IMR-90 (cell line): ENCODE results near the gene CRB1. TPM values are rescaled to one million over a fixed set of nuclear protein-coding genes. Genes with fewer than 3 reads are reported as not detected.

ENCODE experiments used
- ATAC-seq: fragments of 200-7000 bp; cut with Tn5 transposase; 2 replicates; pipeline ENCODE4 v1.9.1; 2020; ENCODE audit warnings: low read depth, mild to moderate bottlenecking, moderate library complexity
- BruUV-seq: library from RNA; stranded (reverse); fragments of 400-500 nt; replicated peaks from 2 replicates; lab custom pipeline; 2021; lab: Mats Ljungman, UMichigan
- CTCF ChIA-PET: fragments of 300-600 bp; formaldehyde crosslinking; extraction: SDS; loops from one replicate; lab custom pipeline; 2021; ENCODE audit warnings: antibody characterized with exemption; lab: Yijun Ruan, JAX
- POLR2A ChIA-PET: fragments of 300-600 bp; sonication (Branson Sonifier 250); formaldehyde crosslinking; loops from one replicate; lab custom pipeline; 2022; ENCODE audit warnings: antibody characterized with exemption; ENCODE audit not compliant: unreplicated experiment; lab: Charles Lee
- DNase-seq: peaks from one replicate; pipeline ENCODE4 v3.0.0; 2013
- H2AFZ ChIP-seq: replicated peaks from 2 replicates; pipeline ENCODE3; 2013; ENCODE audit warnings: low read length, mild to moderate bottlenecking; ENCODE audit not compliant: poor library complexity
- H2AK5ac ChIP-seq: 2 replicates; pipeline ENCODE4 v1.6.1; 2013; ENCODE audit warnings: low read depth, low read length, inconsistent platforms
- H2AK9ac ChIP-seq: replicated peaks from 2 replicates; pipeline ENCODE3; 2013; ENCODE audit warnings: mild to moderate bottlenecking, low read depth, low read length, moderate library complexity; ENCODE audit not compliant: poor library complexity
- H2BK120ac ChIP-seq: 2 replicates; pipeline ENCODE4 v1.6.1; 2013; ENCODE audit warnings: low read depth, low read length, inconsistent platforms
- H2BK15ac ChIP-seq: 3 replicates; pipeline ENCODE4 v1.6.1; 2013; ENCODE audit warnings: low read depth, low read length, inconsistent platforms
- H2BK20ac ChIP-seq: 2 replicates; pipeline ENCODE4 v1.6.1; 2013; ENCODE audit warnings: low read depth, mild to moderate bottlenecking, inconsistent platforms, low read length, moderate library complexity
- H2BK5ac ChIP-seq: 2 replicates; pipeline ENCODE4 v1.6.1; 2013; ENCODE audit warnings: mild to moderate bottlenecking, low read depth, low read length, inconsistent platforms; ENCODE audit not compliant: poor library complexity, severe bottlenecking
- H3K14ac ChIP-seq: replicated peaks from 2 replicates; pipeline ENCODE4 v1.6.1; 2013; ENCODE audit warnings: low read depth, low read length, inconsistent platforms
- H3K18ac ChIP-seq: 2 replicates; pipeline ENCODE4 v1.6.1; 2013; ENCODE audit warnings: low read depth, low read length, control low read depth
- H3K23ac ChIP-seq: 2 replicates; pipeline ENCODE4 v1.6.1; 2013; ENCODE audit warnings: low read depth, low read length, inconsistent platforms
- H3K27ac ChIP-seq: 2 replicates; pipeline ENCODE4 v1.5.1; 2013; ENCODE audit warnings: mild to moderate bottlenecking, control low read depth, low read length; ENCODE audit not compliant: insufficient read depth
- H3K27me3 ChIP-seq: 2 replicates; pipeline ENCODE4 v1.6.1; 2013; ENCODE audit warnings: low read length; ENCODE audit not compliant: control insufficient read depth, insufficient read depth
- H3K36me3 ChIP-seq: 2 replicates; pipeline ENCODE4 v1.6.1; 2013; ENCODE audit warnings: low read length, mixed read lengths; ENCODE audit not compliant: control insufficient read depth, insufficient read depth
- H3K4ac ChIP-seq: 2 replicates; pipeline ENCODE4 v1.6.1; 2013; ENCODE audit warnings: low read depth, low read length, inconsistent platforms
- H3K4me1 ChIP-seq: 2 replicates; pipeline ENCODE4 v1.6.1; 2013; ENCODE audit warnings: low read length, mixed read lengths; ENCODE audit not compliant: control insufficient read depth, insufficient read depth
- H3K4me2 ChIP-seq: 2 replicates; pipeline ENCODE4 v1.6.1; 2013; ENCODE audit warnings: low read depth, mild to moderate bottlenecking, control low read depth, low read length, moderate library complexity
- H3K4me3 ChIP-seq: 2 replicates; pipeline ENCODE4 v1.5.1; 2013; ENCODE audit warnings: low read depth, mild to moderate bottlenecking, control low read depth, low read length, moderate library complexity; ENCODE audit not compliant: insufficient read depth
- H3K56ac ChIP-seq: 2 replicates; pipeline ENCODE4 v1.6.1; 2013; ENCODE audit warnings: low read length, inconsistent platforms; ENCODE audit not compliant: insufficient read depth; ENCODE audit errors: extremely low read depth
- H3K79me1 ChIP-seq, 2 experiments: 2 replicates each; pipeline ENCODE4 v1.6.1; 2013; ENCODE audit warnings: low read length in 2 of 2, inconsistent platforms in 1 of 2, low read depth in 1 of 2
- H3K9ac ChIP-seq: 2 replicates; pipeline ENCODE4 v1.6.1; 2013; ENCODE audit warnings: low read depth, low read length, control low read depth
- H3K9me1 ChIP-seq: 2 replicates; pipeline ENCODE4 v1.6.1; 2013; ENCODE audit warnings: low read length, inconsistent platforms; ENCODE audit not compliant: insufficient read depth
- H3K9me3 ChIP-seq: 2 replicates; pipeline ENCODE4 v1.6.1; 2013; ENCODE audit warnings: low read length; ENCODE audit not compliant: control insufficient read depth, insufficient read depth
- H4K20me1 ChIP-seq: 2 replicates; pipeline ENCODE4 v1.6.1; 2013; ENCODE audit warnings: low read length, inconsistent platforms; ENCODE audit not compliant: insufficient read depth
- H4K5ac ChIP-seq: 2 replicates; pipeline ENCODE4 v1.6.1; 2013; ENCODE audit warnings: mild to moderate bottlenecking, low read depth, low read length, control low read depth
- H4K8ac ChIP-seq, 2 experiments: 2 replicates each; pipeline ENCODE4 v1.6.1; 2013; ENCODE audit warnings: low read depth in 2 of 2, low read length in 2 of 2, control low read depth in 1 of 2, inconsistent platforms in 1 of 2
- H4K91ac ChIP-seq: 2 replicates; pipeline ENCODE4 v1.6.1; 2013; ENCODE audit warnings: low read depth, low read length, inconsistent platforms; ENCODE audit not compliant: insufficient read depth
- BHLHE40 ChIP-seq: fragments of 150-350 bp; IDR thresholded peaks from 2 replicates; pipeline ENCODE4 v1.6.1; 2016; ENCODE audit warnings: mild to moderate bottlenecking, low read depth, low read length
- CHD1 ChIP-seq: IDR thresholded peaks from 2 replicates; pipeline ENCODE4 v1.6.1; 2012; ENCODE audit warnings: low read depth, low read length, improper control_type of control experiment
- CTCF ChIP-seq: conservative IDR thresholded peaks from 2 replicates; pipeline ENCODE4 v1.5.1; 2012; ENCODE audit warnings: mild to moderate bottlenecking, low read depth, low read length, improper control_type of control experiment
- ELK1 ChIP-seq: fragments of 150-350 bp; IDR thresholded peaks from 2 replicates; pipeline ENCODE4 v1.6.1; 2016; ENCODE audit warnings: low read depth, mild to moderate bottlenecking, low read length, moderate library complexity, borderline replicate concordance
- MXI1 ChIP-seq: IDR thresholded peaks from 2 replicates; pipeline ENCODE4 v1.6.1; 2012; ENCODE audit warnings: low read depth, mild to moderate bottlenecking, low read length, moderate library complexity, borderline replicate concordance
- WGBS, 2 experiments: methylation state at CpG; one replicate each; pipeline versions ENCODE4 v1.1.5 to v1.1.7; 2013; ENCODE audit warnings: missing lambda C conversion rate in 2 of 2; ENCODE audit not compliant: insufficient read length in 1 of 2; ENCODE audit errors: extremely low coverage in 2 of 2; 5-methylcytosine and 5-hydroxymethylcytosine counted together
- dilution Hi-C: fragments of 300-500 bp; cut with HindIII; formaldehyde crosslinking; loops from one replicate; pipeline ENCODE4 v1.14.3; 2018; ENCODE audit warnings: low sequenced_read_pairs; ENCODE audit not compliant: unreplicated experiment
- in situ Hi-C: fragments of 300-500 bp; cut with MboI; formaldehyde crosslinking; loops from 3 replicates; pipeline ENCODE4 v1.14.3; 2019; ENCODE audit warnings: low sequenced_read_pairs, inconsistent platforms, mixed read lengths
- intact Hi-C: fragments of 100-400 bp; cut with micrococcal nuclease; formaldehyde crosslinking; loops from 2 replicates; pipeline ENCODE4 v1.10.0; 2022
- polyA plus RNA-seq, 3 experiments: library from polyadenylated mRNA; depleted of rRNA; stranded (reverse); fragments of >200 nt; gene quantifications; 2 replicates each; pipeline ENCODE4 v1.2.3, GENCODE V29; 2012; ENCODE audit warnings: low replicate concordance in 1 of 3
- total RNA-seq: library from RNA; depleted of rRNA; stranded (reverse); fragments of >200 nt; gene quantifications from 2 replicates; pipeline ENCODE4 v1.2.3, GENCODE V29; 2012

The CRB1 gene
- total and polyA plus RNA-seq, 2 of the 4 experiments (the other 2 are of a cell fraction), result not detected

- Histone ChIP-seq H2AFZ (no peak overlapping the region), H2AK9ac (no peak overlapping the region), H3K4me2 (no peak overlapping the region), H2BK20ac (no peak overlapping the region), H4K20me1 (no peaks in the 10 kb centered on the region), H3K4me3 (no peak overlapping the region), H3K9me3 (no peaks in the 10 kb centered on the region), H3K18ac (no peak overlapping the region), H2BK120ac (no peak overlapping the region), H3K27ac (no peak overlapping the region), H4K91ac (no peak overlapping the region), H3K36me3 (no peaks in the 10 kb centered on the region), H3K79me1 (no peaks in the 10 kb centered on the region), H3K9ac (no peak overlapping the region), H3K14ac (no peak overlapping the region), H3K23ac (no peak overlapping the region), H2BK15ac (no peak overlapping the region), H4K5ac (no peak overlapping the region), H3K9me1 (no peaks in the 10 kb centered on the region), H4K8ac (no peak overlapping the region), H3K4me1 (no peaks in the 10 kb centered on the region), H3K4ac (no peak overlapping the region), H3K56ac (no peak overlapping the region), H2BK5ac (no peak overlapping the region), H3K27me3 (no peaks in the 10 kb centered on the region; the same call in 1 of the 2 replicates), H2AK5ac (no peak overlapping the region)
- intact Hi-C loops (no loop called here), dilution Hi-C loops (no loop called here), in situ Hi-C loops (no loop called here)
- TF ChIP-seq MXI1, result no peak
- no peak for TF ChIP-seq BHLHE40
- TF ChIP-seq CHD1, result no peak
- no peak for TF ChIP-seq ELK1
- TF ChIP-seq CTCF, result no peak
- DNase-seq (no peak), ATAC-seq (no peak)
- POLR2A ChIA-PET, result no interaction called here
- CTCF ChIA-PET, result interaction anchor here (0.6 kb wide), 1 partner anchor 963 kb away, joined by 5 read pairs; no protein-coding TSS in a partner anchor
- WGBS, 2 experiments, result no CpG with 5 or more reads among the region's 3 CpGs
- BruUV-seq, result no TSS peak
These were observed 204.1 kb downstream of the CRB1 start for GRCh38 chr1:197472141-197472540.
